ENCODE measurements around the gene XRN2. TPM values are rescaled to one million over a fixed set of nuclear protein-coding genes. Genes with fewer than 3 reads are reported as not detected.

The XRN2 gene
- total RNA-seq, 1 experiment from 2014 or later = 118 TPM

GRCh38 chr20:21344961-21345360, 41.8 kb downstream of the XRN2 start:
- H3K36me3 Mint-ChIP-seq = peaks cover 67% of the 10 kb centered on the region

GRCh38 chr20:21352703-21353102, 49.6 kb downstream of the XRN2 start:
- peaks cover 45% of the 10 kb centered on the region for H3K36me3 Mint-ChIP-seq

More at GRCh38 chr20:21344961-21345360, 41.8 kb downstream of the XRN2 start:
- Mint-ChIP-seq H3K9me3 (no peaks in the 10 kb centered on the region), H3K4me1 (peaks cover 17% of the 10 kb centered on the region), H3K4me3 (no peak overlapping the region), H3K27me3 (ENCODE audit: low read depth) (no peaks in the 10 kb centered on the region), H3K27ac (no peak overlapping the region)
- TF ChIP-seq CREB1 (CRISPR knock-in tag; IDR thresholded peaks at IDR 0.05) (no peak), ZBTB43 (CRISPR knock-in tag; IDR thresholded peaks at IDR 0.05) (no peak), ZNF219 (CRISPR knock-in tag; IDR thresholded peaks at IDR 0.05; ENCODE audit: borderline replicate concordance) (no peak), OVOL2 (CRISPR knock-in tag; IDR thresholded peaks at IDR 0.05; ENCODE audit: borderline replicate concordance) (no peak), ATF6 (CRISPR knock-in tag; IDR thresholded peaks at IDR 0.05) (no peak), CREM (CRISPR knock-in tag; IDR thresholded peaks at IDR 0.05) (no peak), NFE2L1 (CRISPR knock-in tag; IDR thresholded peaks at IDR 0.05) (no peak), IRF2 (CRISPR knock-in tag; IDR thresholded peaks at IDR 0.05; ENCODE audit: borderline replicate concordance, low read depth) (no peak), HMGA2 (CRISPR knock-in tag; IDR thresholded peaks at IDR 0.05) (no peak)
- TF ChIP-seq, protein P1, sequence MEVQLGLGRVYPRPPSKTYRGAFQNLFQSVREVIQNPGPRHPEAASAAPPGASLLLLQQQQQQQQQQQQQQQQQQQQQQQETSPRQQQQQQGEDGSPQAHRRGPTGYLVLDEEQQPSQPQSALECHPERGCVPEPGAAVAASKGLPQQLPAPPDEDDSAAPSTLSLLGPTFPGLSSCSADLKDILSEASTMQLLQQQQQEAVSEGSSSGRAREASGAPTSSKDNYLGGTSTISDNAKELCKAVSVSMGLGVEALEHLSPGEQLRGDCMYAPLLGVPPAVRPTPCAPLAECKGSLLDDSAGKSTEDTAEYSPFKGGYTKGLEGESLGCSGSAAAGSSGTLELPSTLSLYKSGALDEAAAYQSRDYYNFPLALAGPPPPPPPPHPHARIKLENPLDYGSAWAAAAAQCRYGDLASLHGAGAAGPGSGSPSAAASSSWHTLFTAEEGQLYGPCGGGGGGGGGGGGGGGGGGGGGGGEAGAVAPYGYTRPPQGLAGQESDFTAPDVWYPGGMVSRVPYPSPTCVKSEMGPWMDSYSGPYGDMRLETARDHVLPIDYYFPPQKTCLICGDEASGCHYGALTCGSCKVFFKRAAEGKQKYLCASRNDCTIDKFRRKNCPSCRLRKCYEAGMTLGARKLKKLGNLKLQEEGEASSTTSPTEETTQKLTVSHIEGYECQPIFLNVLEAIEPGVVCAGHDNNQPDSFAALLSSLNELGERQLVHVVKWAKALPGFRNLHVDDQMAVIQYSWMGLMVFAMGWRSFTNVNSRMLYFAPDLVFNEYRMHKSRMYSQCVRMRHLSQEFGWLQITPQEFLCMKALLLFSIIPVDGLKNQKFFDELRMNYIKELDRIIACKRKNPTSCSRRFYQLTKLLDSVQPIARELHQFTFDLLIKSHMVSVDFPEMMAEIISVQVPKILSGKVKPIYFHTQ (CRISPR knock-in tag; IDR thresholded peaks at IDR 0.05) = no peak
- ATAC-seq = no peak
- CTCF ChIA-PET = no interaction called here
- POLR2A ChIA-PET = interaction anchor here (0.6 kb wide), 1 partner anchor 133 kb away, joined by 4 read pairs; no protein-coding TSS in a partner anchor
- no peak for DNase-seq (ENCODE audit: low spot score)

More at GRCh38 chr20:21352703-21353102, 49.6 kb downstream of the XRN2 start:
- TF ChIP-seq, protein P2, sequence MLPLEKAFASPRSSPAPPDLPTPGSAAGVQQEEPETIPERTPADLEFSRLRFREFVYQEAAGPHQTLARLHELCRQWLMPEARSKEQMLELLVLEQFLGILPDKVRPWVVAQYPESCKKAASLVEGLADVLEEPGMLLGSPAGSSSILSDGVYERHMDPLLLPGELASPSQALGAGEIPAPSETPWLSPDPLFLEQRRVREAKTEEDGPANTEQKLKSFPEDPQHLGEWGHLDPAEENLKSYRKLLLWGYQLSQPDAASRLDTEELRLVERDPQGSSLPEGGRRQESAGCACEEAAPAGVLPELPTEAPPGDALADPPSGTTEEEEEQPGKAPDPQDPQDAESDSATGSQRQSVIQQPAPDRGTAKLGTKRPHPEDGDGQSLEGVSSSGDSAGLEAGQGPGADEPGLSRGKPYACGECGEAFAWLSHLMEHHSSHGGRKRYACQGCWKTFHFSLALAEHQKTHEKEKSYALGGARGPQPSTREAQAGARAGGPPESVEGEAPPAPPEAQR (CRISPR knock-in tag; IDR thresholded peaks at IDR 0.05) = no peak
- no peak for TF ChIP-seq FOXJ3 (CRISPR knock-in tag; IDR thresholded peaks at IDR 0.05; ENCODE audit: borderline replicate concordance)
- TF ChIP-seq NR2C2 (CRISPR knock-in tag; IDR thresholded peaks at IDR 0.05) = no peak
- TF ChIP-seq, protein P3, sequence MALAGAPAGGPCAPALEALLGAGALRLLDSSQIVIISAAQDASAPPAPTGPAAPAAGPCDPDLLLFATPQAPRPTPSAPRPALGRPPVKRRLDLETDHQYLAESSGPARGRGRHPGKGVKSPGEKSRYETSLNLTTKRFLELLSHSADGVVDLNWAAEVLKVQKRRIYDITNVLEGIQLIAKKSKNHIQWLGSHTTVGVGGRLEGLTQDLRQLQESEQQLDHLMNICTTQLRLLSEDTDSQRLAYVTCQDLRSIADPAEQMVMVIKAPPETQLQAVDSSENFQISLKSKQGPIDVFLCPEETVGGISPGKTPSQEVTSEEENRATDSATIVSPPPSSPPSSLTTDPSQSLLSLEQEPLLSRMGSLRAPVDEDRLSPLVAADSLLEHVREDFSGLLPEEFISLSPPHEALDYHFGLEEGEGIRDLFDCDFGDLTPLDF (CRISPR knock-in tag; IDR thresholded peaks at IDR 0.05) = no peak
- TF ChIP-seq ZBTB43 (CRISPR knock-in tag; IDR thresholded peaks at IDR 0.05) = no peak
- no peak for DNase-seq (ENCODE audit: low spot score)
- Mint-ChIP-seq H3K27ac (no peak overlapping the region), H3K27me3 (ENCODE audit: low read depth) (no peaks in the 10 kb centered on the region), H3K9me3 (no peaks in the 10 kb centered on the region), H3K4me3 (no peak overlapping the region), H3K4me1 (no peaks in the 10 kb centered on the region)
- ChIA-PET POLR2A (no interaction called here), CTCF (interaction anchor here (0.6 to 2.4 kb wide), 5 partner anchors 11 to 325 kb away, joined by 3 to 11 read pairs (median 3); no protein-coding TSS in a partner anchor)
- ATAC-seq = no peak
